ENCODE results near the gene SETD2. TPM values are rescaled to one million over a fixed set of nuclear protein-coding genes. Genes with fewer than 3 reads are reported as not detected.

SETD2 gene
- total RNA-seq, 1 experiment from 2014 or later, result 38.0 TPM

DNA sequence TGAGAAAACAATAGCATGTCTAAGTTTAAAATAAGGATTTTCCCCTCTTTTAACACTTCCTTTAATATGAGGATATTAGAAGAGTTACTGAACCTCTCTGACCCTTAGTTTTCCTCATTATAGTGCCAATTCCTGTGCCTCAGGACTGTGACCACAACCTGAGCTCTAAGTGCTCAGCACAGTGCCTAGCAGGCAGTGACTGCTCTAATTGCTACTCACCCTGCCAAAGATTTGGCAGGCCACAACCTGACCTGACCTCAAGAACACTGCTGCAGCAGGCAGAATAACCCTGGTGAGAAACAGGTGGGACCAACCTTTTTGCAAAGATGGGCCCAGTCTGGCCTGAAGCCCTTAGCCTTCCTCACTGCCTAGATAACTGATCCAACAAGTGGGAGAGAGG, 148.8 kb downstream of the SETD2 start:
- Mint-ChIP-seq H3K4me3 (ENCODE audit: unreplicated experiment) (no peak overlapping the region), H3K9me3 (ENCODE audit: unreplicated experiment) (no peaks in the 10 kb centered on the region), H3K36me3 (ENCODE audit: insufficient read depth, unreplicated experiment) (peaks cover 68% of the 10 kb centered on the region), H3K4me1 (ENCODE audit: insufficient read depth, unreplicated experiment) (peaks cover 9% of the 10 kb centered on the region), H3K27me3 (ENCODE audit: insufficient read depth, unreplicated experiment) (no peaks in the 10 kb centered on the region), H3K27ac (ENCODE audit: low read depth, unreplicated experiment) (no peak overlapping the region)
- intact Hi-C loops (cut with micrococcal nuclease), result no loop called here
- POLR2A ChIA-PET, result interaction anchor here (0.7 kb wide), 1 partner anchor 151 kb away, joined by 3 read pairs; no protein-coding TSS in a partner anchor
- DNase-seq (ENCODE audit: unreplicated experiment), result no peak
- TF ChIP-seq, protein P1, sequence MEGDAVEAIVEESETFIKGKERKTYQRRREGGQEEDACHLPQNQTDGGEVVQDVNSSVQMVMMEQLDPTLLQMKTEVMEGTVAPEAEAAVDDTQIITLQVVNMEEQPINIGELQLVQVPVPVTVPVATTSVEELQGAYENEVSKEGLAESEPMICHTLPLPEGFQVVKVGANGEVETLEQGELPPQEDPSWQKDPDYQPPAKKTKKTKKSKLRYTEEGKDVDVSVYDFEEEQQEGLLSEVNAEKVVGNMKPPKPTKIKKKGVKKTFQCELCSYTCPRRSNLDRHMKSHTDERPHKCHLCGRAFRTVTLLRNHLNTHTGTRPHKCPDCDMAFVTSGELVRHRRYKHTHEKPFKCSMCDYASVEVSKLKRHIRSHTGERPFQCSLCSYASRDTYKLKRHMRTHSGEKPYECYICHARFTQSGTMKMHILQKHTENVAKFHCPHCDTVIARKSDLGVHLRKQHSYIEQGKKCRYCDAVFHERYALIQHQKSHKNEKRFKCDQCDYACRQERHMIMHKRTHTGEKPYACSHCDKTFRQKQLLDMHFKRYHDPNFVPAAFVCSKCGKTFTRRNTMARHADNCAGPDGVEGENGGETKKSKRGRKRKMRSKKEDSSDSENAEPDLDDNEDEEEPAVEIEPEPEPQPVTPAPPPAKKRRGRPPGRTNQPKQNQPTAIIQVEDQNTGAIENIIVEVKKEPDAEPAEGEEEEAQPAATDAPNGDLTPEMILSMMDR (IDR thresholded peaks at IDR 0.05; ENCODE audit: unreplicated experiment), result no peak
- no TSS peak for BruUV-seq (replicated peaks)
- CTCF ChIA-PET, result interaction anchor here (0.6 to 0.7 kb wide), 2 partner anchors 13 to 1069 kb away, joined by 3 to 4 read pairs; no protein-coding TSS in a partner anchor

GRCh38 chr3:47014036-47014435, 149.9 kb downstream of the SETD2 start:
- DNase-seq (ENCODE audit: unreplicated experiment), result no peak
- Mint-ChIP-seq H3K9me3 (ENCODE audit: unreplicated experiment) (no peaks in the 10 kb centered on the region), H3K4me3 (ENCODE audit: unreplicated experiment) (no peak overlapping the region), H3K4me1 (ENCODE audit: insufficient read depth, unreplicated experiment) (peaks cover 4% of the 10 kb centered on the region), H3K27me3 (ENCODE audit: insufficient read depth, unreplicated experiment) (no peaks in the 10 kb centered on the region), H3K36me3 (ENCODE audit: insufficient read depth, unreplicated experiment) (peaks cover 57% of the 10 kb centered on the region), H3K27ac (ENCODE audit: low read depth, unreplicated experiment) (no peak overlapping the region)
- CTCF ChIA-PET, result interaction anchor here (0.7 kb wide), 1 partner anchor 312 kb away, joined by 3 read pairs; no protein-coding TSS in a partner anchor
- no TSS peak for BruUV-seq (replicated peaks)
- TF ChIP-seq, protein P1 (IDR thresholded peaks at IDR 0.05; ENCODE audit: unreplicated experiment), result no peak
- intact Hi-C loops (cut with micrococcal nuclease), result no loop called here
- POLR2A ChIA-PET, result no interaction called here

- Mint-ChIP-seq H3K9me3 (ENCODE audit: unreplicated experiment) (no peaks in the 10 kb centered on the region), H3K27ac (ENCODE audit: low read depth, unreplicated experiment) (no peak overlapping the region), H3K27me3 (ENCODE audit: insufficient read depth, unreplicated experiment) (no peaks in the 10 kb centered on the region), H3K36me3 (ENCODE audit: insufficient read depth, unreplicated experiment) (peaks cover 53% of the 10 kb centered on the region), H3K4me3 (ENCODE audit: unreplicated experiment) (no peak overlapping the region), H3K4me1 (ENCODE audit: insufficient read depth, unreplicated experiment) (no peaks in the 10 kb centered on the region)
- intact Hi-C loops (cut with micrococcal nuclease), result no loop called here
- BruUV-seq (replicated peaks), result no TSS peak
- DNase-seq (ENCODE audit: unreplicated experiment), result no peak
- TF ChIP-seq, protein P1 (IDR thresholded peaks at IDR 0.05; ENCODE audit: unreplicated experiment), result no peak
- ChIA-PET CTCF (no interaction called here), POLR2A (interaction anchor here (0.8 kb wide), 1 partner anchor 9 kb away, joined by 3 read pairs; no protein-coding TSS in a partner anchor)
These were observed 150.7 kb downstream of the SETD2 start for GRCh38 chr3:47013231-47013630.

DNA sequence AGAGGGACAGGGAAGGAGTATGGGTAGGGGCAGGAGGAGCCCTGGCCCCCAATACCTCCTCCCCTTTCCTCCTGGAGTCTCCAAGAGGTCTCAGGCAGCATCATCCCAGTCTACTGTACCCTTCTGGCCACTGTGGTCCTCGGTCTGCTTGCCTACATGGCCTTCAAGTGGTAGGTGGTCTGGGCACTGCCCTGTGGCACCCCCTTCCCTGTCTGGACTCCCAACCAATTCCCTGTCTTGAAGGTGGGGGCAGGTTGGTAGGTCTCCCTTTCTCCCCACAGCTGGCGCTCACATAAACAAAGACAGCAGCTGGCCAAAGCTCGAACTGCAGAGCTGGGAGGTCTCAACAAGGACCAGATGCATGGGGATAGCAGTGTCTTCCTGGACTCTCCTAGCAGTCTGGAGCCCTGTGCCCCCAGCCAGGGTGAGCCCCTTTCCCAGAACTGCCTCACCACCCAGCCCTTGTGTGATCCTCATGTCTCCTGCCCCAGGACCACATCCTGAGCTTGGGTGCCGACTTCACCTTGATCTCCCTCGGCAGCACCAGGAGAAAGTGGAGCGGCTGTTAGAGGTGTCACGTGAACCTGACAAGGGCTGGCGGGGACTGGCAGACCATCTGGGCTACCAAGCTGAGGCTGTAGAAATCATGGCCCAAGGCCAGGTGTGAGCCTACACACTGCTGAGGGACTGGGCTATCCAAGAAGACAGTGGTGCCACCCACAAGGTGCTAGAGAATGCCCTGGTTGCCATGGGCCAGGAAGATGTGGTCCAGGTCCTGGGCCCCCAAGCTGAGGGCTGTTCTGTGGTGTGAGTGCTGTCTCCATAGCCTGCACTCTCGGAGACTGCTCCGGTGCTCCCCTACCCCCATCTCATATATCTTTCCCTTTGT, 151.3 kb downstream of the SETD2 start:
- Mint-ChIP-seq H3K9me3 (ENCODE audit: unreplicated experiment) (no peaks in the 10 kb centered on the region), H3K36me3 (ENCODE audit: insufficient read depth, unreplicated experiment) (peaks cover 47% of the 10 kb centered on the region), H3K4me3 (ENCODE audit: unreplicated experiment) (no peak overlapping the region), H3K4me1 (ENCODE audit: insufficient read depth, unreplicated experiment) (no peaks in the 10 kb centered on the region), H3K27ac (ENCODE audit: low read depth, unreplicated experiment) (no peak overlapping the region), H3K27me3 (ENCODE audit: insufficient read depth, unreplicated experiment) (no peaks in the 10 kb centered on the region)
- intact Hi-C loops (cut with micrococcal nuclease), result no loop called here
- ChIA-PET POLR2A (interaction anchor here (0.8 kb wide), 1 partner anchor 9 kb away, joined by 3 read pairs; no protein-coding TSS in a partner anchor), CTCF (no interaction called here)
- BruUV-seq (replicated peaks), result no TSS peak
- TF ChIP-seq, protein P1 (IDR thresholded peaks at IDR 0.05; ENCODE audit: unreplicated experiment), result no peak
- no peak for DNase-seq (ENCODE audit: unreplicated experiment)
